ENCODE measurements around the gene SF3B4. TPM values are rescaled to one million over a fixed set of nuclear protein-coding genes. Genes with fewer than 3 reads are reported as not detected.

SF3B4 gene
- total and polyA plus RNA-seq, 2 of the 8 experiments (the other 6 are each of a cell fraction or from before 2014, with no cell fraction given): 81.1 to 122 TPM

- no peak for TF ChIP-seq USF2 (IDR thresholded peaks at IDR 0.05; ENCODE audit: low read length)
- TF ChIP-seq SIN3A (conservative IDR thresholded peaks at IDR 0.05 in 1 of 2, IDR thresholded peaks at IDR 0.05 in 1 of 2; ENCODE audit: low read depth in 1 of 2, low read length in 2 of 2): no peak
- no peak for TF ChIP-seq CHD7 (IDR thresholded peaks at IDR 0.05; ENCODE audit: insufficient replicate concordance, low read length)
- no peak for TF ChIP-seq ASH2L (IDR thresholded peaks at IDR 0.05; ENCODE audit: low read length)
Observed at GRCh38 chr1:149926296-149926695, 1.3 kb downstream of the SF3B4 start (continued).

Data from H1 (cell line).